GM12891 (cell line): ENCODE data around the gene NCOR2.

Experiments used
- DNase-seq: peaks from one replicate; pipeline ENCODE4 v3.0.0; 2011; ENCODE audit warnings: low spot score; ENCODE audit not compliant: insufficient read length
- FAIRE-seq: peaks from 2 replicates; lab custom pipeline; 2011; peaks lifted over from hg19 to GRCh38; lab: Jason Lieb, UNC
- PAX5 ChIP-seq: IDR thresholded peaks from 2 replicates; pipeline ENCODE4 v1.6.1; 2011; ENCODE audit warnings: low read length, moderate library complexity, mild to moderate bottlenecking; ENCODE audit not compliant: insufficient read depth, severe bottlenecking
- POLR2A ChIP-seq: IDR thresholded peaks from 2 replicates; pipeline ENCODE4 v1.6.1; 2011; ENCODE audit warnings: low read depth, low read length, control low read depth
- POLR2AphosphoS5 ChIP-seq: IDR thresholded peaks from 2 replicates; pipeline ENCODE4 v1.6.1; 2011; ENCODE audit warnings: low read depth, low read length, control low read depth
- POU2F2 ChIP-seq: IDR thresholded peaks from 2 replicates; pipeline ENCODE4 v1.6.1; 2011; ENCODE audit warnings: low read depth, mild to moderate bottlenecking, control low read depth, low read length, moderate library complexity
- SPI1 ChIP-seq: IDR thresholded peaks from 2 replicates; pipeline ENCODE4 v1.6.1; 2011; ENCODE audit warnings: low read depth, low read length, control low read depth
- TAF1 ChIP-seq: IDR thresholded peaks from 2 replicates; pipeline ENCODE4 v1.6.1; 2011; ENCODE audit warnings: low read depth, low read length, control low read depth

The NCOR2 gene

DNA sequence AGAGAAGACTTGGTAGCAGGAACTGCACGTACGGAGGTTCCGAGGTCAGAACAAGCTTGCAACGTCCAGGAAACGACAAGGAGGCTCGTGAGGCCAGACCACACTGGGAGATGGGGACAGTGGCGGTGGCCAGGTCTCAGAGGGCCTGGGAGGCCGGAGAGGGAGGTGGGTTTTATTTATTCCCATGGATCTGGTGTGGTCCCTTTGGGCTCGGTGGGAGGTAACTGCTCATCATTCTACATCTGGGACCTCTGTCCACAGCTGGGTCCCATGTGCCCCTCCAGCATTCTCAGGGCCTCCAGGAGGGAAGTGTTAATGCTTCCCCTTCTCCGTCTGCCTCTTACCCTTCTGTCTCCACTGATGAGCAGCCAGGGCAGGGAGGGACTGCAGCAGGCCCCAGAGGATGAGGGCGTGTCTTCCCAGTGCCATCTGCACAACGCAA lies 35.7 kb upstream of the NCOR2 start:
- TF ChIP-seq POLR2A, result no peak
- TF ChIP-seq PAX5, result no peak
- TF ChIP-seq SPI1, result no peak
- TF ChIP-seq POU2F2, result no peak
- no peak for TF ChIP-seq TAF1
- TF ChIP-seq POLR2AphosphoS5, result no peak
- DNase-seq, result no peak
- no peak for FAIRE-seq

- no peak for TF ChIP-seq PAX5
- TF ChIP-seq POU2F2, result no peak
- TF ChIP-seq POLR2A, result no peak
- TF ChIP-seq POLR2AphosphoS5, result no peak
- TF ChIP-seq SPI1, result no peak
- TF ChIP-seq TAF1, result no peak
- FAIRE-seq, result no peak
- DNase-seq, result no peak
Measured at GRCh38 chr12:124601706-124602105, 34.3 kb upstream of the NCOR2 start.

DNA sequence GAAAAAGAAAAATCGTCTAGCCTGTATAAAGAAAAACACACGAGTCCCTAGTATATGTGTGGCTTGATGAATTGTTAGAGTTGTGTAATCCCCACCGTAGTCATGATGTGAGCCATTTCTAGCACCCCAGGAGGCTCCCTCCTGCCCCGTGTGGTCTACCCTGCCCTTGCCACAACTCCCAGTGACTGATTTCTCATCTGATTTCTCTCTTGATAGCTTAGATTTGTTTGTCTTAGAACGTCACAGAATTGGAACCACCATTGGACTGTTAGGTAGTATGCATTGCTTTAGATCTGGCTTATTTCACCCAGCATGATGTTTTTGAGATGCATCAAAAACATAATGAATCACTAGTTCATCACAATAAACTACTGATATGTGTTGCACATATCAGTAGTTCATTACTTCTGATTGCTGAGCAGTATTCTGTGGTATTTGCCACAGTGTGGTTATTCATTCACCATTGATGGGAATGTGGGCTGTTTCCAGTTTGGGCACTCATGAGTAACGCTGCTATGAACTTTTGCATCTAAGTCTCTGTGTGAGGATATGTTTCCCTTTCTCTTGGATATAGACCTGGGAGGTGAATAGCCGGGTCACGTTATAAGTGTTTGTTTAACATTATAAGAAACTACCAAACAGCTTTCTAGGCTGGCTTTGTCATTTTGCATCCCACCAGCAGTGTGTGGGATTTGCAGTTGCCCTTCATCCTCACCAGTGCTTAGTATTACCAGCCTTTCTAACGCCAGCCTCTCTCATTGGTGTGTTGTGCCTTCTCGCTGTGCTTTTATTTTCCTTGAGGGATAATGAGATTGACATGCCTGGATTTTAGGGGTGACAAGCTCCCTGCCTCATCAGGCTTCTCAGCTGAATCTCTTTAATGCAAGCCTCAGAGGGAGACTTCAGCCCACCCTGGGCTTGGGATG lies 31.9 kb upstream of the NCOR2 start:
- FAIRE-seq (no peak), DNase-seq (no peak)
- TF ChIP-seq PAX5 (no peak), SPI1 (no peak), POLR2AphosphoS5 (no peak), TAF1 (no peak), POU2F2 (no peak), POLR2A (no peak)

GRCh38 chr12:124597041-124597440 lies 29.6 kb upstream of the NCOR2 start:
- DNase-seq, result no peak
- FAIRE-seq, result no peak
- TF ChIP-seq PAX5 (no peak), TAF1 (no peak), POLR2AphosphoS5 (no peak), POLR2A (no peak), SPI1 (no peak), POU2F2 (no peak)

DNA sequence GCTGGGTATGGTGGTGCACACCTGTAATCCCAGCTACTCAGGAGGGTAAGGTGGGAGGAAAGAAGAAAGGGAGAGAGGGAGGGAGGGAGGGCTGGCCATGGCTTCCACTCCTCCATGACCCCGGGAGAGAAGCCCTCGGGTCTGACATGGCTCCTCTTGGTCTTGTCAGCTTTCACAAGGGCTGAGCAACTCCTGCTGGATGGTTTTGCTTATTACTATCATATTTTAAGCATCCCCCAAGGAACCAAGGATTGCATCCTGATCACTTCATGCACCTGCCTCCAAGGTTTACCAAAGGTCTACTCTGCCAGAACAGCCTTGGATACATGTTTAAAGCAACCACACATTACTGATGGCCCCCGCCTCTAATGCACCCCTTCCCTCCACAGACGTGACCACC lies 28.0 kb upstream of the NCOR2 start:
- no peak for TF ChIP-seq POU2F2
- TF ChIP-seq SPI1, result no peak
- no peak for FAIRE-seq
- no peak for DNase-seq

GRCh38 chr12:124594851-124595250 lies 27.4 kb upstream of the NCOR2 start:
- DNase-seq (no peak), FAIRE-seq (no peak)
- no peak for TF ChIP-seq PAX5
- TF ChIP-seq SPI1, result no peak
- TF ChIP-seq POLR2A, result no peak
- TF ChIP-seq TAF1, result no peak
- no peak for TF ChIP-seq POLR2AphosphoS5
- no peak for TF ChIP-seq POU2F2

DNA sequence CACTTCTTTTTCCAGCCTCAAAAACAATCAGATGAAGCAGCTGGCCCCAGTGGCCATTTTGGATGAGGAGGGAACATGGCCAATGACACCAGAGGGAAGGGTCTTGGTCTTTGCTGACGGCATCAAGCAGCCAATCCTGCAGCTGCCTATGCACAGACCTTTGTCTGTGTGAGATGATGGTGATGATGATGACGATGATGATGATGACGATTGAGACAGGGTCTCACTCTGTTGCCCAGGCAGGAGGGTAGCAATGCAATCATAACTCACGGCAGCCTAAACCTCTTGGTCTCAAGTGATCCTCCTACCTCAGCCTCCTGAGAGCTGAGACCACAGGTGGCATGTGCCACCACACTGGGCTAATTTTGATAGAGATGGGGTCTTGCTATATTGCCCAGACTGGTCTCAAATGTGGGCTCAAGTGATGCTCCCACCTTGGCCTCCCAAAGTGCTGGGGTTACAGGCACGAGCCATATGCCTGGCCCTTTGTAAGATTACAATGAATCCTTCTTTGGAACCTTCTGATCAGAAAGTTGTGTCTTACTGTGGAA lies 26.5 kb upstream of the NCOR2 start:
- TF ChIP-seq POU2F2, result no peak
- no peak for TF ChIP-seq POLR2AphosphoS5
- FAIRE-seq (no peak), DNase-seq (no peak)

DNA sequence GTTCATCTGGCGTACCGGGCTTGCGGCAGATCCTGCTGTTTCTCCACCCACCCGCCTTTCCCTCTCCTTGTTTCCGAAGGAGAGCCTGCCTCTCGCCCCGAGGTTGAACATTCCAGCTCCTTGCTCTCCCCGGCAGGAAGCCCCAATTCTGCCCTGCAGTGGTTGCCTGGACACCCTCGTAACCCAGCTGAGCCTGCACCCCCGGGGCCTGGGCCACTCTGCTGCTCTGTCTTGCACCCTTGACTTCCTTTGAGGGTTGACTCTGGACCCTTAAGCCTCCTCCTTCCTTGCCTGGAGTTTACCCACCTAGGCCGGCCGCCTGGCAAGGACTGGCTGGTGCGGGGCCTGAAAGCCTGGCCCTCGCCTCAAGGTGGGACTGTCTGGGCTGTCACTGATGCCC lies 25.8 kb upstream of the NCOR2 start:
- no peak for TF ChIP-seq POLR2AphosphoS5
- no peak for TF ChIP-seq SPI1
- TF ChIP-seq TAF1, result no peak
- no peak for TF ChIP-seq POLR2A
- no peak for TF ChIP-seq PAX5
- TF ChIP-seq POU2F2, result no peak
- FAIRE-seq (no peak), DNase-seq (no peak)

DNA sequence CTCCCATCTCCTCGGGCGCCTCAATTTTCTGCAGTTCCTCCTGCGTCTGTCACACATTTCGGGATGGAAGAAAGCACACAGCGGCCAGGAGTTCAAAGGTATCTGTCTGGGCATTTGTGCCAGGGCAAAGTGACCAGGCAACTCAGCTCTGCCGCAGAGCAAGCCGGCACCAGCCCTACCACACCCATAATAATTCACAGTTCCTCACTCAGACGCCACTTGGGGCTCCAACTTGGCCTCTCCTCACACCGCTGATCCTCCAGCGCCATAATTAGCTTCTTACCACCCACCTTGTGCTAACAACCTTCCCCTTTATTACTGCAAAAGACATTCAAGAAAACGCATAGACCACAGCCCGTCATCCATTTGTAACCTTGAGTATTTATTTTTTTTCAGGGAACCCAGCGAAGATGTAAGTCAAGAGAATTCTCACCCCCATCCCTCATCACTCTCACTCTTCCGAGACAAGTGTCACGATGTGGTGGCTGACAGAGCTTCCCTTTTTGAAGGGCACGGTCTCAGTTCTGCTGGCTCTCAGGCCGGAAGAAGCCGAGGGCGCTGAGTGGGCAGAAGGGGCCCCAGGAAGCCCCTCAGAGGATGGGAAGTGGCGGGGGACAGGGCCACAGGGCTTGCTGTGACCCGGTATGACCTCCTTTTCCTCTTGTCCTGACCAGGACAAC lies 25.2 kb upstream of the NCOR2 start:
- FAIRE-seq, result peak; percentile 9
- TF ChIP-seq TAF1 (no peak), POLR2A (no peak), SPI1 (0 out of 2 replicates have a peak, but pooled peaks have one; percentile 12)

More for the DNA sequence above, 25.2 kb upstream of the NCOR2 start:
- no peak for DNase-seq
